Activated naive CD4-positive, alpha-beta T cell treated with anti-CD3 and anti-CD28 coated beads, Interleukin-2, amount 50 U/mL, for 16 hours (primary cell): ENCODE data around the gene GEMIN7.

Experiments
- DNase-seq: peaks from one replicate; pipeline ENCODE4 v3.0.0-alpha.2; 2020

GEMIN7 gene, protein sequence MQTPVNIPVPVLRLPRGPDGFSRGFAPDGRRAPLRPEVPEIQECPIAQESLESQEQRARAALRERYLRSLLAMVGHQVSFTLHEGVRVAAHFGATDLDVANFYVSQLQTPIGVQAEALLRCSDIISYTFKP

DNA sequence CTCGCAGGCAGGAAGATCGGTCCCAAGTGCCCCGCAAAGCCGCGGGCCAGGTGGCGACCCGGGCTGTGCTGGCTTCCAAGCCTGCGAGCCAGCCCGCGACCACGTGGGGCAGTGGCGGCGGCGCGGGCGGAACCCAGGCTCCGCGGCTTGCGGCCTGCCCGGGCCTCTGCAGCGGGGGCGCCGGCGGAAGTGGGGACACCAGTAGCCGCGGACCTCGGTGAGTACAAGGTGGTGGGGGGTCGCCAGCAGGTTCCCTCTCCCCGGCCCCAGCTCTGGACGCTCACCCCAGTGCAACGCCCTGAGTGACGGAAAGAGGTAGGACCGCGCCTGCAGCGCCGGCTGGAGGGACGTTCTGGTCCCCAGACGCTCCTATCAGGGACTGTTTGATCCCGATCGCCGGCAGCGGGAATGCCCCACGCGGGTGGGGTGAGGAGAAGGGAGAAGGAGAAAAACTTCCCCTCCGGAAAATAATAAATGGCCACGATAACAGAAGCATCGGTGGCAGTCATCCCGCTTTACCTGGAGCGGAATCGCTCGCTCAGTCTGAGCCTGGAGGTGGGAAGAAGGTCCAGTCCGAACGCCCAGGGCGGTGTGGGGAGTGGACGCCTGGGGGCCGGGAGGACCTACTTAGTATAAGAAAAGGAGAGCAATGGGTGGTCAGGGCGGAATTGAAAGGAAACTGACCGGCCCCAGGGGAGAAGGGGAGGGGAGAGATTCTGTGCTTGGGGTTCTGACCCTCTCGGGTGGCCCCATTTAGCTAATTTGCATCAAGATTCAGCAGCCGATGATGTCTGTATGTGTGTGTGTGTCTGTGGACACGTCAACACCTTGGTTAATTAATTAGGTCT, at the start of gene GEMIN7:
Gene GEMIN7, plus strand, starts transcription at position 198 of the 848 bp plus-strand sequence. CDS start 10,855 bp downstream, outside the sequence.
- peak; percentile 85 for DNase-seq

DNA sequence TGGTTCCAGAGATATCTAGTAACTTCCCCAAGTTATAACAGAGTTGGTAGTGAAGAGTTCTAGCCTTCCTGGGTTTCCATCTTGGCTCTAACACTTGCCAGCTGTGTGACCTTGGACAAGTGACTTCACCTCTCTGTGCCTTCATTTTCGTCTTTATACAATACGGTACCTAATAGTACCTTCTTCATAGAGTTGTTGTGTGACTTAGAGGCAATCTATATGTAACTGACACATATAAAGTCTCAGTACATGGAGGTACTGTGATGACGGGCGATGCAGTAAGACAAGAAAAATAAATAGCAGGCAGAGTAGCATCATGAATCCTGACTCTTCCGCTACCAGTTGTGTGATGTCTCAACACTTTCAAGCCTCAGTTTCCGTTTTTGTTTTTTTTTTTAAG, 48.2 kb upstream of the GEMIN7 start:
- DNase-seq, result no peak

DNA sequence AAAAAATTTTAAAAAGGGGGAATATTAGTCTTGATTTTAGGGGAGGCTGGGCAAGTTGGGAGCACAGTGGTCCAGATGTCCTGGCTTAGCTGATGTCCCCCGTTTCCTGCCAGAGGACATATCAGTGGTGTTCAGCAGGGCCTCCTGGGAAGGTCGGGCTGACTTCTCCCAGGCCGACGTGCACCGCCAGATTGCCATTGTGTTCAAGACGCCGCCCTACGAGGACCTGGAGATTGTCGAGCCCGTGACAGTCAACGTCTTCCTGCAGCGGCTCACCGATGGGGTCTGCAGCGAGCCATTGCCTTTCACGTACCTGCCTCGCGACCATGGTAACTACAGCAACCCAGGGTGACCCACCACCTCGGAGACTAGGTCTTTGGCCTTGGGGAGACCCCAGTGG, 46.6 kb upstream of the GEMIN7 start:
- DNase-seq, result no peak

DNA sequence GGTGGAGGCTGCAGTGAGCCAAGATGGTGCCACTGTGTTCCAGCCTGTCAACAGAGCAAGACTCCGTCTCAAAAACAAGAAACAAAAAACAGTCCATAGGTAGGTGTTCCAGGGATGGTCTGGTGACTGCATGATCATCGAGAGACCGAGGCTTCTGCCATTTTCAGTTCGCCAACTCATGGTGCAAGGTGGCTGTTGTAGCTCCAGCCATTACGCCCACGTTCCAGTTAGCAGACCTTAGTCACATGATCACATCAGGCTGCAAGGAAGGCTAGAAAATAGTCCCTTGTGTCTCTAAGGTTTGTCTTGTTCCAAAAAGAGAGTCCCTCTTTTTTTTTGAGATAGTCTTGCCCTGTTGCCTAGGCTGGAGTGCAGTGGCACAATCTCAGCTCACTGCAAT, 43.3 kb upstream of the GEMIN7 start:
- no peak for DNase-seq

DNA sequence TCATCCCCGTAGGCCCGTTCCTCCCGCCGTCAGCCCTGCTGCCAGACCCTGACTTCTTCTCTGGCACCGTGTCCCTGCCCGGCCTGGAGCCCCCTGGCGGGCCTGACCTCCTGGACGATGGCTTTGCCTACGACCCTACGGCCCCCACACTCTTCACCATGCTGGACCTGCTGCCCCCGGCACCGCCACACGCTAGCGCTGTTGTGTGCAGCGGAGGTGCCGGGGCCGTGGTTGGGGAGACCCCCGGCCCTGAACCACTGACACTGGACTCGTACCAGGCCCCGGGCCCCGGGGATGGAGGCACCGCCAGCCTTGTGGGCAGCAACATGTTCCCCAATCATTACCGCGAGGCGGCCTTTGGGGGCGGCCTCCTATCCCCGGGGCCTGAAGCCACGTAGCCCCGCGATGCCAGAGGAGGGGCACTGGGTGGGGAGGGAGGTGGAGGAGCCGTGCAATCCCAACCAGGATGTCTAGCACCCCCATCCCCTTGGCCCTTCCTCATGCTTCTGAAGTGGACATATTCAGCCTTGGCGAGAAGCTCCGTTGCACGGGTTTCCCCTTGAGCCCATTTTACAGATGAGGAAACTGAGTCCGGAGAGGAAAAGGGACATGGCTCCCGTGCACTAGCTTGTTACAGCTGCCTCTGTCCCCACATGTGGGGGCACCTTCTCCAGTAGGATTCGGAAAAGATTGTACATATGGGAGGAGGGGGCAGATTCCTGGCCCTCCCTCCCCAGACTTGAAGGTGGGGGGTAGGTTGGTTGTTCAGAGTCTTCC, 41.5 kb upstream of the GEMIN7 start:
- no peak for DNase-seq

DNA sequence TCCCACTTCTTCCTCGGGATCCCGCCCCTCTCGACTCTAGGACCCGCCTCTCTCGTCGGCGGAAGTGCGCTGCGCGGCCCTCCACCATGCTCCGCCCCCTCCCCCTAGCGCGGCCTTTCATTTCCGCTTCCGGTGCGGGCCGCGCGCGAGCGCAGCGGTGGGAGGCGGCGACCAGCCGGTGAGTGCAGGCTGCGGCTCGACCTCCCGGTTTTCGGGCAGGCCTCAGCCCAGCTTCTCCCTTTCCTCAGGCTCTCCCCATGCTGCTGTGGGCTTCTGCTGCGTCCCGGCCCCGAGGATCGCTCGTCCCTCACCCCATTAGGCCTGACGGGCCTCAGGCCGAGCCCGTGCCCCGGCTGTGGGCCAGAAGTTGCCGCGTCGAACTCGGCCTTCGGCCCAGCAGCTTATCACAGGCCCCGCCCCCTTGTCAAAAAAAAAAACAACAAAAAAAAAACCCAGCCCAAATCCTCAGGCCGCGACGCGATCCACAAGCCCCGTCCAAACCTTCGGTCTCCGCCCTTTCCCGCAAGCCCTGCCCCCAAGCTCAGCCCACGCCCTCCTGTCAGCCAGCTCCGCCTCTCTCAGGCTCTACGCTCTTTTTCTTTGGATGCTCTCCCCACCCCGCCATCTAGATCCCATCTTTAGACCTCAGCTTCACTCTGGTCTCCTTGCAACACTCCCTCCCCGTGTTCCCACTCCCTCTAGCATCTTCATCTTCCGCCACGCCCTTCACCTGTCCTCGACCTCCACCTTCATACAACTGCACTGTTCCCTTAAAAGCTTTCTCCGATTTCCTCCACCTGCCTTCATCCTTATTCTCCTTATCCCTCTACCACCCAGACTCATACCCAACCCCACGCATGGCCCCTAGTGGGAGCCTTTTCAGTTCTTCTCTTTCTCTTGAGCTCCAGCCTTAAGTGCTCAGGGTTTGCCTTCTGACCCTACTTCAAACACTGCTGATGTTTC, 39.8 kb upstream of the GEMIN7 start, which contains the start of gene CLASRP:
Gene CLASRP, plus strand, starts transcription at position 115 of the 963 bp plus-strand sequence. CDS start 1,168 bp downstream, outside the sequence.
- DNase-seq, result peak; percentile 90

DNA sequence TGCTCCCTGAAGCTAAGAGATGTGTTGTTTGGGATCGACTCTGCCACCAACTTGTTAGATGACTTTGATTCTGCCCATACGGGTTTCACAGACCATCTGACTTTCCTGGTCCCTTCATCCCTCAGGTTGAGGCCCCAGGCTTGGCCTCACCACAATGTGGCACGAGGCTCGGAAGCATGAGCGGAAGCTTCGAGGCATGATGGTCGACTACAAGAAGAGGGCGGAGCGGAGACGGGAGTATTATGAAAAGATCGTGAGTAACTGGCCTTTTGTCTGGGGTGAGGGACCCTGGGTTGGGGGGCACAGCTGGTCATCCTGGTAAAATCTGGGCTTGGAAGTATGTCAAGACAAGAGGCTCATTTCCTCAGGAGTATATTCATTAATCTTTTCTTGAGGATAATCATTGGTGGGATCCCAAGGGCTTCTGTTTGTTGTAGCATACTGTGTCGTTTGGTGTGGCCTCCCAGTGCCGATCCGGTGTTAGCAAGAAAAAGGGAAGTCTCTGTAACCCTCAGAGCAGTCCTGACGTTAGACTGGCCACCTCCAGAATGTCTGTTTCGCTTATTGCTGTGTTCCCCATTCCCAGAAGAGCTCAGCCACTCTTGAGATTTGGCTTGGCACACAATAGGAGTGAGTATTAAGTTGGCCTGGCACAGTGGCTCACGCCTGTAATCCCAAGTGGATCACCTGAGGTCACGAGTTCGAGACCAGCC, 38.8 kb upstream of the GEMIN7 start:
- DNase-seq, result no peak

DNA sequence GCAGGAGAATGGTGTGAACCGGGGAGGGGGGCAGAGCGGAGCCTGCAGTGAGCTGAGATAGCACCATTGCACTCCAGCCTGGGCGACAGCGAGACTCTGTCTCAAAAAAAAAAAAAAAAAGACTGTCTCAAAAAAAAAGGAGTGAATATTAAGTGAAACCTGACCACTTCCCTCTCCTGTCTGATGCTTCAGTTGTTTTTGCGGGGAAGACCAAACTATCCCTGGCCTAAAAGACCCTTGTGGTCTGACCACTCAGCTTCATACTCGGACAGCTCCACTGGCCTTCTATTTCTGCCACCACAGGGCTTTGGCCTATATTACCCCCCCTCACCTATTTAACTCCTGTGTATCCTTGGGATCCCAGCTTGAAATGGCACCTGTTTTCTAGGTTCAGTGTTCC, 37.9 kb upstream of the GEMIN7 start:
- DNase-seq, result no peak

DNA sequence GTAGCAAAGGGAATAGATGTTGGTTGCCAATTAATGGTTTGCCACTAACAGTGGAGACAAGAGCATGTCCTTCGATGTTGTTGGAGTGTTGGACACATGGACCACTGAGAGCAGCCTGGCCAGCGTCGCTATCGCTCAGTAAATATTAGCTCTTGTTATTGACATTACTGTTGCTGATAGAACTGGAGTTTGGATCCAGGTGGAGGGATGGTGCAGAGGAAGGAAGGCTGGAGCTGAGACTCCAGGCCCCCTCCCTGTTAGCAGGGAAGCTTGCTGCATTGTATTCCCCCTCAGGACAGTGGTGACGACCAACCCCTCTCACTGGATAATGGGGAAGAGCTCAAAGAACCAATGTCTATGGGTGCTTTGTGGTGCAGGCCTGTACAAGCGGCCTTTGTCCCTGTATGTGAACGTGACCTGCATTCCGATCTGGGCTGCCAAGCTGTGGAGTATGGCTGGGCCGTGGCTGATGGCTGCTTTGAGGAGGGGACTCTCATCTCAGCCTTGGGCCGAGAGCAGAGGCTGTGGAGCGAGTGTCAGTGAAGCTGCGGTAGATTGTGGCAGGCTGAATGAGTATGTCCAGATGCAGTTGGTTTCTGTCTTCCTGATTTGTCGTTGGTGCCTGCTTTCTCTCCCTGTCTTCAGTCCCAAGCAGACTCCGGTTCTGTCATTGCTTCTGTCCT, 33.2 kb upstream of the GEMIN7 start:
- DNase-seq, result no peak

DNA sequence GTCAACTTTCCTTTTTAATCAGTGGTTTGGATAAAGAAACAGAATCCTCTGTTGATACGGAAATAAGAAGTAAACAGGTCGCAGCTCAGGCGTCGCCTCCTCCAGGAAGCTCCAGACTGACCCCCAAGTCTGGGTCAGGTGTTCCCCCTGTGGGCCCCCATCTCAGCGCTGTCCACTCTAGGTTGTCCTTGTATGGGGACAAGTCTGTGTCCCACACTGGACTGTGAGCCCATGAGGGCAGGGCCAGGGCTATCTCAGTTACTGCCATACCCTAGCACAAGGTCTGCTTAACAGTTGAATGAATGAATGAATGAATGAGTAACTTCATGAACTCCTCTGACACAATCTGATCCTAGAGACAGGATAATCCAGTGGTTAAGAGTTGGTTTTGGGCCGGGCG, 32.7 kb upstream of the GEMIN7 start:
- no peak for DNase-seq

DNA sequence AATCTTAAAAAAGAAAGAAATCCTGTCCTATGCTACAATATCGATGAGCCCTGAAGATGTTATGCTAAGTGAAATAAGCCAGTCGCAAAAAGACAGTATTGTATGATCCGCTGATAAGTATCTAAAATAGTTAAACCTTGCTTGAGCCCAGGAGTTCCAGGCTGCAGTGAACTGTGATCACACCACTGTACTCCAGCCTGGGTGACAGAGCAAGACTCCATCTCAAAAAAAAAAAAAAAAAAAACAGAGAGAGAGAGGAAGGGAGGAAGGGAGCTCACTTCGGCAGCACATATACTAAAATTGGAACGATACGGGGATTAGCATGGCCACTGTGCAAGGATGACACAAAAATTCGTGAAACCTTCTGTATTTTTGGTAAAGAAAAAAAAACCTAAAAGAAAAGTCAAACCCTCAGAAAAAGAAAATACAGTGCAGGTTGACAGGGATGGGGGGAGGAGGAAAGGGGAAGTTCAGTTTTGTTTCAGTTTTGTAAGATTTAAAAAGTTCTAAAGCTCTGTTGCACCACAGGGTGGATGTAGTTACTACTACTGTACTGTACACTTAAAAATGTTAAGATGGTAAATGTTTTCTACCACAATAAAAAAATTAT, 31.8 kb upstream of the GEMIN7 start:
- no peak for DNase-seq

DNA sequence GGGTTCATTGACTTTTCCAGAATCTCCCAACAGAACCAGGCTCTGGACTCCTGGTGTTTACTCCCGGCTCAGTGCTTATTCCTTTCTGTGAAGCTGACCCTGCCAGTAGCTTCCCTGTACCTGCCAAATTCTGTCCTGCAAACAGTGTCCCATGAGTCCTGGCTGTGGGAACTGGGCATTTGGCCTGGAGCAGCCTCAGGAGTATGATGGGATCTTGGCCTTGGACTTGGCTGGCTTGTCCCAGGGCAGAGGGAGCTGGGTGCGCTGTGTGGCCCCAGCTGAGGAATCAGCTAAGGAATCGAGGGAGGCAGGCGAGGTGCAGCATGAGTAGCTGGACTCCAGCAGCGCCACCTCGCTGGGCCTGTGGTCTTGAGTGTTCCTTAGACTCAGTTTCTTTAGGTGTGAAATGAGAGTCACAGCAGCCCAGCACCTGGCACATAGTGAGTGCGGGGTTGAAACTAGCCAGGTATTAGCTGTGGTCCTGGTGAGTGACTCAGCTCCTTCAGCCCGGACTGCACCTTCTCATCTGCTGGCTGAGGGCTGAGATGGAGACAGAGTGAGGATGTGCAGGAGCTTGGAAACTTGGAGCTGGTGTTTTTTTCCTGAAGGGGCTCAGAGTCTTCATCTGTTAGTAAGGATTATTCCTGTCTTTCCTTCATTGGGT, 29.9 kb upstream of the GEMIN7 start:
- DNase-seq, result no peak

DNA sequence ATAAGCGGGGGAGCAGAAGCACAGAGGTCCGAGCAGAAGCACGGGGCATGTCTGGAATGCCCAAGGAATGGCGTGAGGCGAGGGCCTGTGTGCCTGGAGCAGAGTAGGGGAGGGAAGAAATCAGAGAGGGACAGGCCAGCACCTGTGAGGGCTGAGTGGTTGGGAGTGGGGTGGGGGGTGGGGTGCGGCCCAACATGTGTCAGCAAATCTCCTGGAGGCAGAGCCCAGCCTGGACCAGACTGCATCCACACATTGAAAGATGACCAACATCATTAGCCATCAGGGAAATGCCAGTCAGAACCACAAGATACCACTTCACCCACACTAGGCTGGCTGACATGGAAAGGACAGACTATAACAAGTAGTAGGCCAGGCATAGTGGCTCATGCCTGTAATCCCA, 29.0 kb upstream of the GEMIN7 start:
- no peak for DNase-seq

DNA sequence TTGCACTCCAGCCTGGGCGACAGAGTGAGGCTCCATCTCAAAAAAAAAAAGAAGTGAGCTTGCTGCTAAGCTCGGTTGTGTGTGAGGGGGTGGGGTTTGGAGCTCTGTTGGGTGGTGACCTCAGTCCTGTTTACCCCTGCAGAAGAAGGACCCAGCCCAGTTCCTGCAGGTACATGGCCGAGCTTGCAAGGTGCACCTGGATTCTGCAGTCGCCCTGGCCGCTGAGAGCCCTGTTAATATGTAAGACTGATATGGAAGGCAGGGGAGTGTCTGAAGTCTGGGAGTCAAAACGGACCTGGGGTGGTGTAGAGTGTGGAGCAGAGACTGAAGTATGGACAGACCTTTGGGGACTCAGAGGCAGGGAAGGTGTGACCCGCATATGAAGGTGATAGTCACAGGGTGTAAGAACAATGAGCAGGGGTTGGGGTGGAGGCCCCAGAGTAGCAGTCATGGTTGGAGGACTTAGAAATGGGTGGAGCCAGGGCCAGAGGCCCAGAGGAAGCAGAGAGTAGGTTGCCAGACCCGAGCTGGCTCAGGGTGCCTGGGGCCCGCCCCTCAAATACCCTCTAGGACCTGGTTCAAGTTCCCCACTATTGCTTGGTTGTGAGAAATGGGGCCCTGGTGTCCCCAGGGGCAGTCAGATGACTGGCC, 27.0 kb upstream of the GEMIN7 start:
- no peak for DNase-seq

DNA sequence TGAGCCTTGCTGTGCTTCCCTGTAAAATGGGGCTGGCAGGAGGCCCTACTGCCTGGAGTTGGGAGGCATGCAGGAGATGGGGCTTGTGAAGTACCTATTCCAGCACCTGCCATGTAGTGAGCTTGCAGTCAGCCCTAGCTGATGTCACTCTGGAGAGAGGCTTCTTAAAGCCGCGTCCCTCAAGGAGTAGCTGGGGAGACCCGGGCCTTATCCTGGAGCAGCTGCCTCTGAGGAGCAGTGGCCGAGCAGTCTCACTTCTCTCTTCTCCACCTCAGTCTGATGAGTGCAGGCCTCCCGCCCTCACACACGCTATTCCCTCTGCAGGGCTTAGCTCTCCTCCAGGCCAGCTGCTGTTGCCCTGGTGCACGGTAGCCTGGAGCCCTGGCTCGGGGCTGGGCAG, 22.2 kb upstream of the GEMIN7 start:
- no peak for DNase-seq

DNA sequence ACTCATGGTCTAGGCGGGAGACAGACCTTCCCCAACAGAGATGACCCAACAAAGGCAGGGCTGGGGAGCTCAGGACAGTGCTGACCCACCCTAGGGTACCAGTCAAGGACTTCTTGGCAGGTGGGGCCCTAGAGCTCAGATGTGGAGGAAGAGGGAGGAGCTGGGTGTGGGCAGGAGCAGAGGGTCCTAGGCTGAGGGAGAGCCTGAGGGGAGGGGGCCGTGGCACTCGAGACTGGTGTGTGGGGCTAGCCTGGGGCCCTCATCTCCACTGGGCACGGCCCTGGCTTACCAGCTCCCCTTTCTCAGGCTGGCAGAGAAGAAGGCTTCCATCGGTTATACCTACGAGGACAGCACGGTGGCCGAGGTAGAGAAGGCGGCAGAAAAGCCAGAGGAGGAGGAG, 21.6 kb upstream of the GEMIN7 start:
- no peak for DNase-seq

DNA sequence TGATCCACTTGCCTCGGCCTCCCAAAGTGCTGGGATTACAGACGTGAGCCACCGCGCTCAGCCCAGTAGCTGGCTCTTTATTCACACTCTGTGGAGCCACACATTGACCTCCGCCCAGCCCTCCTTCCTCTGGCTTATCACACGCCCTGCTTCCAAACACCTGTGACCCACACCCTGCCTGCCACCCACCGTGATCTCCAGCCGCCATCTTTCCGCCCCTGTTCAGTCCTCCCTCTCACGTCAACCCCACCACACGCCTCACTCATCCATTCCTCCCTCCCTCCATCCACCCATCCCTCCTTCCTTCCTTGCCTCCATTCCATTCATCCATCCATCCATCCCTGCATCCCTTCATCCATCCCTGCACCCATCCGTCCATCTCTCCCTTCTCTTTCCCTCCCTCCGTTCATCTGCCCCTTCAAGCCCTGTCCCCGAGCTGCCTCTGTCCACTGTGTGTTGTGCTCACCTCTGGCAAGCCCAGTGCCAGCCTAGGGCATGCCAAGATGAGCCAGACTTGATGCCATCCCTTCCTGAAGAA, 20.4 kb upstream of the GEMIN7 start:
- no peak for DNase-seq

DNA sequence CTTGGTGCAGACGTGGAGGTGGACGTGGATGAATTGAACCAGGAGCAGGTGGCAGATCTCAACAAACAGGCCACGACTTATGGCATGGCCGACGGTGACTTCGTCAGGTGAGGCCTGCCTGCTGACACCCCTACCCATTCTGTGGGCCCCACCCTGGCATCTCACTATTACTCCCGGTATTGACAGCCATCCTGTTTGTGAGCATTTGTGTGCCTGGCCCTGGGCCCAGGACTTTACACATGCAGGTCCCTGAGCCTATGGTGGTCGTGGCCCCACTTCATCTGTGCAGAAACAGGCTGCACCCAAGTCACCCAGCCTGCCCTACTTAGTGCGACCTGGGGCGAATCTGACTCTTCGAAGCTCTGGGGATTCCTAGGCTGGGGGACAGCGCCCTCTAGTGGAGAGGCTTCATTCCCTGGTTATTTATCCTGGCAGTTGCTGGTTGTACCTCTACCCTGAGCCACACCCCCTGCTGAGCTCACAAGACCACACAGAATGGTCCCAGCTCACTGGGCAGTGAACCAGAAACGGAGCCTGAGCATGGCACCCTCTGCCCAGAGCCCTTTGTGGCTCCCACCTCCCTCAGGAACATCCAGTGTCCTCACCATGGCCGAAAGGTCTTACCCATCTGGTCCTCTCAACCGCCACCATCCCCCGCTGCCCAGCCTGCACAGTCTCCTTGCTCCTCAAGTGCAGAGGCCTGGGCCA, 19.6 kb upstream of the GEMIN7 start:
- peak; percentile 80 for DNase-seq

DNA sequence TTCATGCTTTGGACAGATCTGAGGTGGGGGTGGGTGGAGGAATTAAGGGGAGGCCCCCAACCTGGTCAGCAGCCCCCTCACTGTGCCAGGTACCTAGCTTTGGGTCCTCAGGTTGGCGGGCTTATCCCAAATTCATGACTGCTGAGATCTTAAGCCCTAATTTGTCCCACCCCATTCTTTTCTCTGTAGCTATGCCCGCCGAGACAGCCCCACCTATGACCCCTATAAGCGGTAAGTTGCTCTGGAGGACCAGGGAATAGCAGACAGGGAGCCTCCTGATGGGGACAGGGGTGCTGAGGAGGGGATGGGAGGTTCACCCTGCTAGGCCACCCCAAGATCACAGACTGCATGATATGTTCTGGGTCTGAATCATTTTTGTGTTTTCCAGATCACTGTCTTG, 17.1 kb upstream of the GEMIN7 start:
- DNase-seq, result no peak
